Measurements from ENCODE around the gene SYNM. TPM values are rescaled to one million over a fixed set of nuclear protein-coding genes. Genes with fewer than 3 reads are reported as not detected.
A peak's percentile ranks its signal among the peaks of the same experiment; 100 is the strongest.

Gene SYNM
- total RNA-seq, 4 donors from 2014 or later, result 4.7 to 32.8 (median 10.7) TPM

DNA sequence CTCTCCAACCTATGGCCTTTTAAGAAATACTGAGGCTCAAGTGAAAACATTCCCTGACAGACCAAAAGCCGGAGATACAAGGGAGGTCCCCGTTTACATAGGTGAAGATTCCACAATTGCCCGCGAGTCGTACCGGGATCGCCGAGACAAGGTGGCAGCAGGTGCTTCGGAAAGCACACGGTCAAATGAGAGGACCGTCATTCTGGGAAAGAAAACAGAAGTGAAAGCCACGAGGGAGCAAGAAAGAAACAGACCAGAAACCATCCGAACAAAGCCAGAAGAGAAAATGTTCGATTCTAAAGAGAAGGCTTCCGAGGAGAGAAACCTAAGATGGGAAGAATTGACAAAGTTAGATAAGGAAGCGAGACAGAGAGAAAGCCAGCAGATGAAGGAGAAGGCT lies 24.8 kb downstream of the SYNM start:
- no peak overlapping the region for H3K4me3 ChIP-seq (ENCODE audit: low read depth, poor library complexity, severe bottlenecking)
- DNase-seq (ENCODE audit: low spot score in 2 of 2), result peak in 1 of 2 donors; percentile 61
- no peak for TF ChIP-seq POLR2A (IDR thresholded peaks at IDR 0.05)
- TF ChIP-seq, protein P1, sequence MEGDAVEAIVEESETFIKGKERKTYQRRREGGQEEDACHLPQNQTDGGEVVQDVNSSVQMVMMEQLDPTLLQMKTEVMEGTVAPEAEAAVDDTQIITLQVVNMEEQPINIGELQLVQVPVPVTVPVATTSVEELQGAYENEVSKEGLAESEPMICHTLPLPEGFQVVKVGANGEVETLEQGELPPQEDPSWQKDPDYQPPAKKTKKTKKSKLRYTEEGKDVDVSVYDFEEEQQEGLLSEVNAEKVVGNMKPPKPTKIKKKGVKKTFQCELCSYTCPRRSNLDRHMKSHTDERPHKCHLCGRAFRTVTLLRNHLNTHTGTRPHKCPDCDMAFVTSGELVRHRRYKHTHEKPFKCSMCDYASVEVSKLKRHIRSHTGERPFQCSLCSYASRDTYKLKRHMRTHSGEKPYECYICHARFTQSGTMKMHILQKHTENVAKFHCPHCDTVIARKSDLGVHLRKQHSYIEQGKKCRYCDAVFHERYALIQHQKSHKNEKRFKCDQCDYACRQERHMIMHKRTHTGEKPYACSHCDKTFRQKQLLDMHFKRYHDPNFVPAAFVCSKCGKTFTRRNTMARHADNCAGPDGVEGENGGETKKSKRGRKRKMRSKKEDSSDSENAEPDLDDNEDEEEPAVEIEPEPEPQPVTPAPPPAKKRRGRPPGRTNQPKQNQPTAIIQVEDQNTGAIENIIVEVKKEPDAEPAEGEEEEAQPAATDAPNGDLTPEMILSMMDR (IDR thresholded peaks at IDR 0.05), result no peak
- intact Hi-C loops (cut with DNase I; ENCODE audit: low total_unique reads), result no loop called here
- WGBS, 2 donors, result 87 to 88% methylated on average over 16 of the region's 16 CpGs

GRCh38 chr15:99130314-99130713 lies 25.4 kb downstream of the SYNM start:
- WGBS, 2 donors, result 82 to 83% methylated on average over 13 of the region's 13 CpGs
- TF ChIP-seq POLR2A (IDR thresholded peaks at IDR 0.05), result no peak
- TF ChIP-seq, protein P1 (IDR thresholded peaks at IDR 0.05), result no peak
- peak in 1 of 2 donors; percentile 52 for DNase-seq (ENCODE audit: low spot score in 2 of 2)
- intact Hi-C loops (cut with DNase I; ENCODE audit: low total_unique reads), result no loop called here
- no peak overlapping the region for H3K4me3 ChIP-seq (ENCODE audit: low read depth, poor library complexity, severe bottlenecking)

- peak in 1 of 2 donors; percentile 80 for DNase-seq (ENCODE audit: low spot score in 2 of 2)
- intact Hi-C loops (cut with DNase I; ENCODE audit: low total_unique reads), result no loop called here
- 94 to 95% methylated on average over 30 of the region's 30 CpGs for WGBS, 2 donors
- TF ChIP-seq, protein P1 (IDR thresholded peaks at IDR 0.05), result no peak
- no peak for TF ChIP-seq POLR2A (IDR thresholded peaks at IDR 0.05)
- H3K4me3 ChIP-seq (ENCODE audit: low read depth, poor library complexity, severe bottlenecking), result no peak overlapping the region
Observed at GRCh38 chr15:99130765-99131440, 26.0 kb downstream of the SYNM start.

DNA sequence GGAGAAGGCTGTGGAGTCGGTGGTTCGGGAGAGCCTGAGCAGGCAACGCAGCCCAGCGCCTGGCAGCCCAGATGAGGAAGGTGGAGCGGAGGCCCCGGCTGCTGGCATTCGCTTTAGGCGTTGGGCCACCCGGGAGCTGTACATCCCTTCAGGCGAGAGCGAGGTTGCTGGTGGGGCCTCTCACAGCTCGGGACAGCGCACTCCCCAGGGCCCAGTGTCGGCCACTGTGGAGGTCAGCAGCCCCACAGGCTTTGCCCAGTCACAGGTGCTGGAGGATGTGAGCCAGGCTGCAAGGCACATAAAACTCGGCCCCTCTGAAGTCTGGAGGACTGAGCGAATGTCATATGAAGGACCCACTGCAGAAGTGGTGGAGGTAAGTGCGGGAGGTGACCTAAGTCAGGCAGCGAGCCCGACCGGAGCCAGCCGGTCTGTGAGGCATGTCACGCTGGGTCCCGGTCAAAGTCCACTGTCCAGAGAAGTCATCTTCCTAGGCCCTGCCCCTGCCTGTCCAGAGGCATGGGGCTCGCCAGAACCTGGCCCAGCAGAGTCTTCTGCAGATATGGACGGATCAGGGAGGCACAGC lies 26.7 kb downstream of the SYNM start:
- 94 to 95% methylated on average over 15 to 25 of the region's 25 CpGs for WGBS, 2 donors
- DNase-seq (ENCODE audit: low spot score in 2 of 2), result peak in 1 of 2 donors; percentile 83
- TF ChIP-seq, protein P1 (IDR thresholded peaks at IDR 0.05), result no peak
- no peak for TF ChIP-seq POLR2A (IDR thresholded peaks at IDR 0.05)
- no peak overlapping the region for H3K4me3 ChIP-seq (ENCODE audit: low read depth, poor library complexity, severe bottlenecking)
- intact Hi-C loops (cut with DNase I; ENCODE audit: low total_unique reads), result no loop called here

GRCh38 chr15:99132122-99132521 lies 27.2 kb downstream of the SYNM start:
- intact Hi-C loops (cut with DNase I; ENCODE audit: low total_unique reads), result no loop called here
- peak in 1 of 2 donors; percentile 72 for DNase-seq (ENCODE audit: low spot score in 2 of 2)

More at GRCh38 chr15:99132122-99132521, 27.2 kb downstream of the SYNM start:
- no peak overlapping the region for H3K4me3 ChIP-seq (ENCODE audit: low read depth, poor library complexity, severe bottlenecking)
- TF ChIP-seq, protein P1 (IDR thresholded peaks at IDR 0.05), result no peak
- no peak for TF ChIP-seq POLR2A (IDR thresholded peaks at IDR 0.05)
- WGBS, 2 donors, result 85 to 94% methylated on average over 4 of the region's 4 CpGs
